Keratinocyte (primary cell): Measurements from ENCODE around the gene MAGI2. TPM values are rescaled to one million over a fixed set of nuclear protein-coding genes. Genes with fewer than 3 reads are reported as not detected.

Experiments used
- DNase-seq: peaks from one replicate; pipeline ENCODE4 v3.0.0-alpha.2; 2011; ENCODE audit warnings: low read depth, missing footprints, low spot score
- FAIRE-seq: peaks from 2 replicates; lab custom pipeline; 2011; peaks lifted over from hg19 to GRCh38; lab: Jason Lieb, UNC
- H2AFZ ChIP-seq: 2 replicates; pipeline ENCODE4 v1.6.0; 2012; ENCODE audit warnings: low read length, control low read depth, inconsistent platforms; ENCODE audit not compliant: control insufficient read depth
- H3K27ac ChIP-seq: 2 replicates; pipeline ENCODE4 v1.5.1; 2011; ENCODE audit warnings: low read length; ENCODE audit not compliant: control insufficient read depth, insufficient read depth
- H3K27me3 ChIP-seq: 3 replicates; pipeline ENCODE4 v1.6.0; 2011; ENCODE audit warnings: low read length; ENCODE audit not compliant: control insufficient read depth, insufficient read depth; ENCODE audit errors: extremely low read depth
- H3K36me3 ChIP-seq, 2 experiments: 2 replicates in 1 of 2; 3 replicates in 1 of 2; pipeline ENCODE4 v1.5.1; 2011; ENCODE audit warnings: low read length in 2 of 2, mild to moderate bottlenecking in 1 of 2; ENCODE audit not compliant: control insufficient read depth in 2 of 2, insufficient read depth in 2 of 2; ENCODE audit errors: extremely low read depth in 1 of 2
- H3K4me1 ChIP-seq: 3 replicates; pipeline ENCODE4 v1.5.1; 2011; ENCODE audit warnings: low read length; ENCODE audit not compliant: control insufficient read depth, insufficient read depth; ENCODE audit errors: extremely low read depth
- H3K4me2 ChIP-seq: 3 replicates; pipeline ENCODE4 v1.6.0; 2011; ENCODE audit warnings: low read depth, low read length; ENCODE audit not compliant: control insufficient read depth, insufficient read depth; ENCODE audit errors: extremely low read depth
- H3K4me3 ChIP-seq, 3 experiments: fragments of 200-600 bp in 1 of 3; sonication (generic) in 1 of 3; 2 replicates in 2 of 3; 3 replicates in 1 of 3; pipeline ENCODE4 v1.5.1; 2011 to 2016; ENCODE audit warnings: low read length in 3 of 3, mild to moderate bottlenecking in 3 of 3, control low read depth in 2 of 3, inconsistent platforms in 1 of 3, low read depth in 1 of 3, mixed read lengths in 1 of 3, mixed run types in 1 of 3, moderate library complexity in 1 of 3; ENCODE audit not compliant: control insufficient read depth in 2 of 3, insufficient read depth in 2 of 3; ENCODE audit errors: extremely low read depth in 1 of 3
- H3K79me2 ChIP-seq: 2 replicates; pipeline ENCODE4 v1.6.0; 2012; ENCODE audit warnings: low read length; ENCODE audit not compliant: control insufficient read depth, insufficient read depth
- H3K9ac ChIP-seq: 3 replicates; pipeline ENCODE4 v1.6.0; 2011; ENCODE audit warnings: low read length; ENCODE audit not compliant: control insufficient read depth, insufficient read depth; ENCODE audit errors: extremely low read depth
- H3K9me1 ChIP-seq: 3 replicates; pipeline ENCODE4 v1.6.0; 2011; ENCODE audit warnings: low read length; ENCODE audit not compliant: control insufficient read depth, insufficient read depth; ENCODE audit errors: extremely low read depth
- H3K9me3 ChIP-seq: 2 replicates; pipeline ENCODE4 v1.5.1; 2012; ENCODE audit warnings: low read depth, low read length; ENCODE audit not compliant: control insufficient read depth
- H4K20me1 ChIP-seq: 3 replicates; pipeline ENCODE4 v1.6.0; 2011; ENCODE audit warnings: low read length; ENCODE audit not compliant: control insufficient read depth, insufficient read depth; ENCODE audit errors: extremely low read depth
- EZH2 ChIP-seq: IDR thresholded peaks from one replicate; pipeline ENCODE4 v1.6.1; 2012; ENCODE audit warnings: inconsistent platforms, mild to moderate bottlenecking, low read length, moderate library complexity
- dilution Hi-C: fragments of 300-500 bp; cut with MboI; formaldehyde crosslinking; loops from one replicate; pipeline ENCODE4 v1.7.0; 2020; ENCODE audit warnings: low sequenced_read_pairs; ENCODE audit not compliant: extremely low pct_ligation_motif_present
- polyA plus RNA-seq, 5 experiments: library from polyadenylated mRNA; depleted of rRNA in 3 of 5; stranded (reverse) in 3 of 5; stranded (forward) in 1 of 5; unstranded in 1 of 5; fragments of >200 nt; gene quantifications; 1 replicate in 1 of 5; 2 replicates in 3 of 5; 3 replicates in 1 of 5; pipeline versions ENCODE4 v1.2.1 to v1.2.3, GENCODE V29; 2011 to 2012; ENCODE audit warnings: missing spikeins in 2 of 5, low read depth in 1 of 5, low replicate concordance in 1 of 5
- TF ChIP-seq, protein P1 (sequence below), 3 experiments: IDR thresholded peaks in 1 of 3; conservative IDR thresholded peaks in 1 of 3; optimal IDR thresholded peaks in 1 of 3; 2 replicates in 2 of 3; 3 replicates in 1 of 3; pipeline versions ENCODE3 to v1.5.1; 2011; ENCODE audit warnings: low read length in 3 of 3, mild to moderate bottlenecking in 3 of 3, moderate library complexity in 2 of 3, control low read depth in 1 of 3, inconsistent platforms in 1 of 3; ENCODE audit not compliant: insufficient read depth in 2 of 3; ENCODE audit errors: extremely low read depth in 1 of 3

Gene MAGI2
- polyA plus RNA-seq, 1 donor (not counting 4 experiments of a cell fraction or from before 2014, with no cell fraction given), result 0.07 TPM

- Histone ChIP-seq H3K4me1 (no peaks in the 10 kb centered on the region), H3K27ac (no peak overlapping the region), H3K27me3 (no peaks in the 10 kb centered on the region), H4K20me1 (no peaks in the 10 kb centered on the region), H3K9ac (no peak overlapping the region), H3K79me2 (no peaks in the 10 kb centered on the region), H3K4me3 (no peak overlapping the region), H3K4me2 (no peak overlapping the region), H3K9me1 (no peaks in the 10 kb centered on the region), H3K9me3 (no peaks in the 10 kb centered on the region), H3K36me3 (no peaks in the 10 kb centered on the region), H2AFZ (no peak overlapping the region)
- dilution Hi-C loops, result no loop called here
- DNase-seq (no peak), FAIRE-seq (no peak)
- TF ChIP-seq, protein P1, sequence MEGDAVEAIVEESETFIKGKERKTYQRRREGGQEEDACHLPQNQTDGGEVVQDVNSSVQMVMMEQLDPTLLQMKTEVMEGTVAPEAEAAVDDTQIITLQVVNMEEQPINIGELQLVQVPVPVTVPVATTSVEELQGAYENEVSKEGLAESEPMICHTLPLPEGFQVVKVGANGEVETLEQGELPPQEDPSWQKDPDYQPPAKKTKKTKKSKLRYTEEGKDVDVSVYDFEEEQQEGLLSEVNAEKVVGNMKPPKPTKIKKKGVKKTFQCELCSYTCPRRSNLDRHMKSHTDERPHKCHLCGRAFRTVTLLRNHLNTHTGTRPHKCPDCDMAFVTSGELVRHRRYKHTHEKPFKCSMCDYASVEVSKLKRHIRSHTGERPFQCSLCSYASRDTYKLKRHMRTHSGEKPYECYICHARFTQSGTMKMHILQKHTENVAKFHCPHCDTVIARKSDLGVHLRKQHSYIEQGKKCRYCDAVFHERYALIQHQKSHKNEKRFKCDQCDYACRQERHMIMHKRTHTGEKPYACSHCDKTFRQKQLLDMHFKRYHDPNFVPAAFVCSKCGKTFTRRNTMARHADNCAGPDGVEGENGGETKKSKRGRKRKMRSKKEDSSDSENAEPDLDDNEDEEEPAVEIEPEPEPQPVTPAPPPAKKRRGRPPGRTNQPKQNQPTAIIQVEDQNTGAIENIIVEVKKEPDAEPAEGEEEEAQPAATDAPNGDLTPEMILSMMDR (optimal IDR thresholded peaks at IDR 0.05 in 1 of 3, IDR thresholded peaks at IDR 0.05 in 1 of 3, conservative IDR thresholded peaks at IDR 0.05 in 1 of 3; ENCODE audit: extremely low read depth in 1 of 3, insufficient read depth in 2 of 3, low read length in 3 of 3), result no peak
- no peak for TF ChIP-seq EZH2
Measured at GRCh38 chr7:78254726-78255055, 1198.8 kb downstream of the MAGI2 start.

DNA sequence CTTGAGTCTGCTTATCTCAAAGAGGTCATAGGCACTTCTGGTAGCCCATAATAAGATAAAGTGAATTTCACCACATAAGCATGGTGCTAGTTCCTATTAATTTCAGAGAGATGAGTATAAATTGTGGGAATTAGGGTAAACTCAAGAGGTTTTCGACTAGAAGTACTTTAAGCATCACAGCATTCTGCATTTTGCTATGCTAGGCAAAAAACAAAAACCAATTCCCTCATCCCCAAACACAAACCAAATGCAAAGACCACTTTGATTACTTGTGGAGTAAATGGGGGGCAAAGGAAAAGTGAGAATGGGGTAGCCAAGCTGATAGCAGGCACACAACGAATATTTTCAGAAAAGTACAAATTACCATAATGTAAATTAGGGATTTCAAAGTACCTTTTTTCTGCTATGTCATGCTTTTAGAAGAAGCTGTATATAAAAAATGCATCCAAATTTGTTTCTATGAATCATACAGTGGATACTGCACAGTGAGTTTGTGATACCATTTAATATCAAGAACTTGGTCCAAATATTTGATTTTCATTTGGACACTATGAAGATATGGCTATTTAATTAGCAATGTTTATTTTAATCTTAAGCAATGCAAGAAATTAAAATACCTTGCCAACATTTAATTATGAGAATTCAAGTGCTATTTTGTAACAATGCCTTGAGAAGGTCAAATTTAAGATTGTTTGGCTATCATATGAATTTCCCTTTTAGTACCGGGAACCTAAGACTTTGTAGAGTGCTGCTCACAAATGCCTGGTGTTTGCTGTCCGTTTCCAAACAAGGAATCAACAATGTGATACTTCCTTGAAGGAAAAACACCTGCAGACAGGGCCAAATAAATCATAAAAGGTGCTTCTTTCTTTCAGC lies 1199.4 kb downstream of the MAGI2 start:
- dilution Hi-C loops, result no loop called here
- H4K20me1 ChIP-seq, result no peaks in the 10 kb centered on the region

More for the DNA sequence above, 1199.4 kb downstream of the MAGI2 start:
- Histone ChIP-seq H3K4me2 (no peak overlapping the region), H3K9ac (no peak overlapping the region), H3K27ac (no peak overlapping the region), H3K36me3 (no peaks in the 10 kb centered on the region), H3K4me1 (no peaks in the 10 kb centered on the region), H3K4me3 (no peak overlapping the region), H3K9me3 (no peaks in the 10 kb centered on the region), H2AFZ (no peak overlapping the region), H3K9me1 (no peaks in the 10 kb centered on the region), H3K79me2 (no peaks in the 10 kb centered on the region), H3K27me3 (no peaks in the 10 kb centered on the region)
- TF ChIP-seq, protein P1 (optimal IDR thresholded peaks at IDR 0.05 in 1 of 3, IDR thresholded peaks at IDR 0.05 in 1 of 3, conservative IDR thresholded peaks at IDR 0.05 in 1 of 3; ENCODE audit: extremely low read depth in 1 of 3, insufficient read depth in 2 of 3, low read length in 3 of 3), result no peak
- TF ChIP-seq EZH2, result no peak
- DNase-seq (no peak), FAIRE-seq (no peak)
